UCSD-AML1 (cell line): Measurements from ENCODE around the gene GIGYF2.
"Not testable (repeated sequence)": the region's sequence is repeated elsewhere in the genome, so short reads cannot be mapped to it uniquely, and the experiment has no call there.

ENCODE experiments used
- DNase-seq: peaks from one replicate; lab custom pipeline; 2025; ENCODE audit not compliant: unreplicated experiment; lab: John Stamatoyannopoulos, UW

Gene GIGYF2

DNA sequence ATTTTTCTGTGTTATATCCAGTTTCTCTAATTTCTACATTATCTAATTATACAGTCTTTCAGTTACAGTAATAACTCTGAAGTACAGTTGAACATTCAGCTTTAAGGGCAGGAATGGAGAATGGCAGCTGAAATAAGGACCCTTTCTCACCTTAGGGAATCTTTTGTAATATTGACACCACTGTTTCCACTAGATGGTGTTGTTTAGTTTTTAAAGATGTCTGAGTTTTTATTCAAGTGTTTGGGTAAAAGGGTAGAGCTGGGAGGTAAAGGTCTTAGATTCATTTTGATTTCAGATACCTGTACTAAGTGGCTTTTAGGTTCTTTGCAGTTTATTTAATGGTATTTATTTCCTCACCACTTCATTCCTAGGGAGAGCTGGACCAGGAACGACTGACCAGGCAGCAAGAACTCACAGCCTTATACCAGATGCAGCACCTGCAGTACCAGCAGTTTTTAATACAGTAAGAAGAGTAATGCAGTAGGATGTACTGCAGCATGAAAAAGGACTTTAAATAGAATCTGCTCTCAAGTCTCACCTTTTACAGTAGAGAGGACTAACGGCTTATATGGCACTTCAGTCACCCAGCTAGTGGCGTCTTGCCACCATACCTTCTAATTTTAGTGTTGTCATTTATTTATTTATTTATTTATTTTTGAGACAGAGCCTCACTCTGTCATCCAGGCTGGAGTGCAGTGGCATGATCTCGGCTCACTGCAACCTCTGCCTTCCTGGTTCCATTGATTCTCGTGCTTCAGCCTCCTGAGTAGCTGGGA lies 112.4 kb downstream of the GIGYF2 start:
- DNase-seq: no peak

DNA sequence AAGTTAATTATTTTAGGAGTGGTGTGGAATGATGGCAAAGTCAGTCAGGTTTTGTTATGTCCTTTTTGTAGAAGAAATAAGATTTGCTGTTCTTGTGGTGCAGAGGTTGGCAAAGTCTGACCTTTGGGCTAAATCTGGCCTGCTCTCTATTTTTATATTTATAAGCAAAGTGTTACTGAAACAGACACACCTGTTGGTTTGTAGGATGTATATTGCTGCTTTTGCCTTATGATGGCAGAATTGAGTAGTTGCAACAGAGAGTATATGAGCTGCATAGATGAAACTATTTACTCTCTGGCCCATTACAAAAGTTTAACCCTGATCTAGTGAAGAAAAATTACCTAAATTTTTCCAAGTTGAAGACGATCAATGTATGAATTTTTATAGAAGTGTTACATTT lies 113.3 kb downstream of the GIGYF2 start:
- no peak for DNase-seq

DNA sequence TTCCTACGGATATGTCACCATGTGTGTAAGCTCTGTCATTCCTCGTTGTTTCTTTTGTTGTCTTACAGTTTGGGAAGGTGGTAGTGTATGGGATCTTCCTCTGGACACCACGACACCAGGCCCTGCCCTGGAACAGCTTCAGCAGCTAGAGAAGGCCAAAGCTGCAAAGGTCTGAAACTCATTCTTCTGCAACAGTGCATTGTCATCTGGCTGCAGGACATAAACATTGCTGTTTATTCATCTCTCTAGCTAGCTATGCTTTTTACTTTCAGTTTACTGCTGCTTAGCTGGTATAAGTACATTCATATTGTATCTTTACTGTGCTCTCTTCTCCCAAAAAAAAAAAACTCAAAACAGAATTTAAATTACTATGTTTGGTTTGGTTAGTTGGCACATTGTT lies 118.4 kb downstream of the GIGYF2 start:
- DNase-seq: no peak

DNA sequence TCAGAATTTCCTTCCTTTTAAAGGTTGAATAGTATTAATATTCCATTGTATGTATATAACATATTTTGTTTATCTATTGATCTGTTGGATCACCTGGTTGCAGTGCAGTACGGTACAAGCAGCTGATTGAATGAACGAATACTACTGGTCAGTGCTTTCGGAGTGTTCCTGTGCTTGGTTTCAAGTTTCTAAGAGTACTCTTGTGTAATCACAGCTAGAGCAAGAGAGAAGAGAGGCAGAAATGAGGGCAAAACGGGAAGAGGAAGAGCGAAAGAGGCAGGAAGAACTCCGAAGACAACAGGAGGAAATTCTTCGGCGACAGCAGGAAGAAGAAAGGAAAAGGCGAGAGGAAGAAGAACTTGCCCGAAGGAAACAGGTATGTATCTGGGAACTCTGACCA lies 119.5 kb downstream of the GIGYF2 start:
- DNase-seq: no peak

DNA sequence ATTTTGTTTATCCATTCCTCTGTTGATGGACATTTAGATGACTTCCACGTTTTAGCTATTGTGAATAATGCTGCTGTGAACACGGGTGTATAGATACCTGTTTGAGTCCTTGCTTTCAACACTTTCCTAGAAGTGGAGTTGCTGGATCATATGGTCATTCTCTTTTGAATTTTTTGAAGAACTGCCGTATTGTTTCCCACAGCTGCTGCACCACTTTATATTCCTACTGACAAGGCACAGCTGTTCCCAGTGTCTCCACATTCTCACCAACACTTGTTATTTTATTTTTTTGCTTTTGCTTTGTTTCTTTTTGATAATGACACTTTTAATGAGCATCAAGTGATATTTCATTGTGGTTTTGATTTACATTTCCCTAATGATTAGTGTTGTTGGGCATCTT lies 120.6 kb downstream of the GIGYF2 start:
- no peak for DNase-seq

DNA sequence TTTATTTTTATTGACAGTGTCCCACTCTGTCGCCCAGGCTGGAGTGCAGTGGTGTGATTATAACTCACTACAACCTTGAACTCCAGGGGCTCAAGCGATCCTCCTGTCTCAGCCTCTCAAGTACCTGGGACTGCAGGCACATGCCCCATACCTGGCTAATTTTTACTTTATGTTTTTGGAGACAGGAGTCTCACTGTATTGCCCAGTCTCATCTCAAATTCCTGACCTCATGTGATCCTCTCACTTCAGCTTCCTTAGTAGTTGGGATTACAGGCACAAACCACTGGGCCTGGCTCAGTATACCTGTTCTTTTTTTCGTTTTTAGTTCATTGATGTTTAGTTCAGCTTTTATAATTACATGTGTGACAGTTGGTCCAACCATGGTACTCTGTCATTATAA lies 132.9 kb downstream of the GIGYF2 start:
- DNase-seq: no peak

DNA sequence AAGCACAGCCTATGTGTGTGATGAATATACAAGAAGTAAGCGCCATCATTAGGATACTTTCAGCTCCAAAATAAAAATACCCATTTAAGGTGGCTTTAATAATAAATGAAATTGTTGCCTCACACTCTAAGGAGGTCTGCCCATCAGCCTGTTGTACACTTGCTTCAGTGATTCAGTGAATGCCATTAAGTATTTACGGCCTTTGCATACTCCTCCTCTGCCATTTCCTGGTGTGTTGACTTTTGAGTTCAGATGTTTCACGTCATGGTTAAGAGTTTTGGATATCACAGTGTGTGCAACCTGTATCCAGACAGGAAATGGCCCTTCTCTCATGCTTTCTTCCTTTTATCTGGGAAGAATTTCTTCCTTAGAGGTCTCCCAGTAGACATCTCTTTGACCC lies 134.4 kb downstream of the GIGYF2 start:
- no peak for DNase-seq

DNA sequence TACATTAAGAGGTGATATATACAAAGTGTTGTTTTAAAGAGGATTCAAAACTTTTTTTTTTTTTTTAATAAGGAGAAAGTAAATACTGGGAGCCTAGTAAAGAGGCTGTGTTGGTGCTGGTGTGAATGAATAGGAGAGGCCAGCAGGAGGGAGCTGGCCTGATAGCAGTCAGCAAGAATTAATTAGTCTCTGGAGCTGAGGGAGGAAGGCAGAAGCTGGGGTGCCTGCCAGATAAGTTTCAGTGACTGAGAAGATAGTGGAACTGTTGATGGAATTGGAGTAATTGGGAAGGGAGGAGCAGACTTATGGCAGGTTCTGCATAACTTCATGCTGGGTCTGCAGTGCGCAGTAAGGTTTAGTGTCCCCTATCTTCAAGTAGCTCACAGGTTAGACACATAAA lies 136.7 kb downstream of the GIGYF2 start:
- no peak for DNase-seq

DNA sequence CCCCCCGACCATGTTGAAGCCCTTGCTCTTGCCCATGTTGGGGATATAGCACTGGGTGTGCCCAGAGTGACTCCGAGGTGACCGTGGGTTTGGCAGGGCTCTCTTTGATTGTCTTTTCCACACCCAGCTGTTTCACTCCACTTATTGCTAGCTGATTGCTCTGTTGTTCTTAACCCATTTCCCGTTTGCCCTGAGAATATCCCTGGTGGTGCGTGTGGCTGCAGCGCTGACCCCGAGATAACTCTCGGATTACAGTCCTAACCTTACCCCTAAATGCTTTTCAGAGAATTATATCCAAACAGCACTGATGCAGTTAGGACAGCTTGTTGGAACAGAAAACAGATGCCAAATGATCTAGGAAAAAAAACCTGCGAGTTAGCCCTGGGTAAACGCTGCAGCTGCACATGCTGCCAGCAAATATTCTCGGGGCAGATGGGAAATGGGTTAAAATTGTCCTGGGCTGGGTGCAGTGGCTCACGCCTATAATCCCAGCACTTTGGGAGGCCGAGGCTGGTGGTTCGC lies 138.6 kb downstream of the GIGYF2 start:
- DNase-seq: no peak

DNA sequence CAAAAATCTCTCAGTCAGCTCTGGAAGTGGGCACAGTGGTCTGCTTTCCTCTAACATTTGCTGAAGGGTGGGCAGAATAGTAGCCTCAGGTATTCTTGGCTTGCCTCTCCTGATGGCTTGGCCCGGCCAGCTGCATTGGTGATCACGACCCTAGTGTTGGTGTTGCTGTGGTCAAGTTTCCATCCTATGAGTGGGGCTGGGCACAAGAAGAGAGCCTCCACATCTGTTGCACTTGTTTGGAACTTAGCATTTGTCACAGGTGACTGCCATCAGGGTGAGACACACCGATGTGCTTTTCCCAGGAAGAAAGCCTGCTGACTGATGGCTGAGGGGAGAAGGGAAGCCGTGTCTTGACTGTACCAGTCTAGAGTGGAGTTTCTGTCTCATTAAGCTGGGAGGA lies 139.8 kb downstream of the GIGYF2 start:
- DNase-seq: no peak

DNA sequence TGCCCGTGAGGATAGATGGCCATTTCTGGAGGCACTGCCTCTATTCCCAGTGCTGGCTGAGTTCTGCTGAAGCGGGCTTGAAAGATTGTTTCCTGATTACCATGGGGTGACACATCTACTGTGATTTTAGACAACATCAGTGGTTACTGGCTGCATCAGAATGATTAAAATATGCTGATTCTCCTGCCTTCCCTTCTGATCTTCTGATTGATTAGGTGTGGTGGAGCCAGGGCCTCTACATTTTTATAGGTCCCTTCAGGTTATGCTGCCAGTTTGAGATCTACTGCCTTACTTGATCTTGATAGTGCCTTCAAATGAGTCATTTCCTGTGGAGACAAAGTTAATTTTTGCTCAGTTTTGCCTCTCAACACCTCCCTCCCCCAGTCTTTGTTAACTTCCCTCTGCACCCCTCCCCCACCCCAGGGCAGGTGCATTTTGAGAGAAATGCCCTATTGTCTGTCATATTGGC lies 141.3 kb downstream of the GIGYF2 start:
- DNase-seq: peak; percentile 27

DNA sequence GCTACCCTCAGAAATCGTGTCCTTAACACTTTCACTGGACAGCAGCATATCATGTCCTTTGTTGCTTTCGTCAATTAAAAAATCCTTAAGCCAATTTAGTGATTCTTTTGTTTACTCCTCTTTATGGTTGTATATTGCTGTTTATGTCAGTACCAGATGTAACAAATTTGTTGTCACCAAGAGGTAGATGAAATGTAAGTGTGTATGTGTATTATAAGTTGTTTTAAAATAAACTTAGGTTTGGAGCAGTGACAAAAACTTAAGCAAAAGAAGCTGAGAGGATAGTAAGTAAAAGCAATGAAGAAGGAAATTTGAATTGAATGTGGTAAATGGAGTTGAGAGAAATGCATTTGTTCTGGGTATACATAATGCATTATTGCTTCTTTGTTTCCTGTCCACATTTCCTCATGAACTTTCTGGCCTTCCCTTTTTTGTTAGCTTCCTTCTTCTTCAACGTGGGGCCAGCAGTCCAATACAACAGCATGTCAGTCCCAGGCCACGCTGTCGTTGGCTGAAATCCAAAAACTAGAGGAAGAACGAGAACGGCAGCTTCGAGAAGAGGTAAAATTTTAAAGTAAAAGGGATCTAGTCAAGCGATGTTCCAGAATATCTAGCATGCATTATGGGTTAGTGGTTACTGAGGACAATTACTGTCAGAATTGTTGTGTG lies 142.4 kb downstream of the GIGYF2 start:
- peak; percentile 50 for DNase-seq

DNA sequence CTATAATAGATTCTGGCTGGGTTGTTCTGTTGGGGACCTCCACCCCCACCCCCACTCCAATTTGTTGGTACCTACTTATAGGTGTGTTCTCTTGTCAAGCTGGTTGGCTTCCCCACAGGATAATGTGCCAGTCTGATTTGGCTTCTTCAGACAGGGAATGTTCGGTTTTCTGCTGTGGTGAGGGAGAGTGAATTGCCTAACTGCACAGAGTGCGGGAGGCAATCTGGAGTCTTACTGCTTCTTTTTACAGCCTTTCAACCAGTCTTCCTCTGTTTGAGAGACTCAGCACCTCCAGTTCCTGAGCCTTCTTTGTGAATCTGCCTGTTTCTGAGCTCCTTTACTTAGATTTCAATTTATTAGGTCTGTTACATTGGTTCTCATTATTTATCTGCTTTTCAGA lies 145.6 kb downstream of the GIGYF2 start:
- DNase-seq: no peak

DNA sequence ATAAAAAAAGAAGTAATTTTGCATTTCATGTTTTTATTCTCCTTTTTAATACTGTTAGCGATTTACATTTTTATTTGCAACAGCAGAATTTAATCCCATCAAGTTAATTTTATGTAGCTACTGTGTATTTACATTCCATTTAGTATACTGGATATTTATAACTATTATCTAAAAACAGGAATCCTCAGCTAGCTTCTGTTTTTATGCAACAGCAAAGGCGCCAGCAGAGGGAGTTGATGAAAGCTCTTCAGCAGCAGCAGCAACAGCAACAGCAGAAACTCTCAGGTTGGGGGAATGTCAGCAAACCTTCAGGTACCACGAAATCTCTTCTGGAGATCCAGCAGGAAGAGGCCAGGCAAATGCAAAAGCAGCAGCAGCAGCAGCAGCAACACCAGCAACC lies 146.7 kb downstream of the GIGYF2 start:
- no peak for DNase-seq

DNA sequence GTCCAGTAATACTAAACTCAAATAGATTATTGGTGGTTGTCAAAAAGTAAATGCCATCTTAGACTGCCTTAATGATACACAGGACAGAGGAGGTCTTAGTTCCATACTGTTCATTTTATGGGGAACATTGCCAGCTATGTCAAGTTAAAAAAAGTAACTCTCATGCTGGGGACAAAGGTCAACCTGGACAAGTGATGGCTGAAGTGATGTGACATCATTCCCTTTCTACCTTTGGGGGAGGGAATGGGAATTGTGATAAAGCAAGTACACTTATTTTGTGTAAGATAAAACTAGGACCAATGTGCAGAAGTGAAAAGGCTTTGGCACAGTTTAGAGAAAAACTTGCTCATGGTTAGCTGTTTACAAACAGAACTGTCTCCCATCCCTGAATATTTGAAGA lies 148.9 kb downstream of the GIGYF2 start:
- DNase-seq: no peak

DNA sequence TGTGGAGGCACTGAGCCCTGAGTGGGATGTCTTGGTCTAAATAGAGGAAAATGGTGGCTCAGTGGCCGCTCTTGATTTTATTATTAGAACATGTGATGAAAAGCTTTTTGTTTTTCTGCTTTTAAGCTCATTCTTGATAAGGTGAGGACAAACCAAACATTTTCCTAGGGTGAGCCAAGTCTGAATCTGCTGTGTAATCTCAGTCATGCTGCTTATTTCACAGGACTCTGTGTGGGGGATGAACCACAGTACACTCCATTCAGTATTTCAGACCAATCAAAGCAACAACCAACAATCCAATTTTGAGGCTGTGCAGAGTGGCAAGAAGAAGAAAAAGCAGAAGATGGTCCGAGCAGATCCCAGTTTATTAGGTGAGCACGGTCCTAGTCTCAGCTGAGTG lies 152.9 kb downstream of the GIGYF2 start:
- no peak for DNase-seq

DNA sequence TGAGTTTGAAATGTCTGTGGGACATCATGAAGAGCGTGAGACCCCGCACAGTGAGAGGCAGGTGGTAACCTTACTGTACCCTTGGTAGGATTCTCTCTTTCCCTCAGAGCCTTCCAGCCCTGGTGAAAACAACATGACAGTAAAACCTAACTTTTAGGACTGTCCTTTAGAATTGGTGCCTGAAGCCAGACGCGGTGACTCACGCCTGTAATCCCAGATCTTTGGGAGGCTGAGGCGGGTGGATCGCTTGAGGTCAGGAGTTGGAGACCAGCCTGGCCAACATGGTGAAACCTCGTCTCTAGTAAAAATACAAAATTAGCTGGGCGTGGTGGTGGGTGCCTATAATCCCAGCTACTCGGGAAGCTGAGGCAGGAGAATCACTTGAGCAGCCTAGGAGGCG lies 154.9 kb downstream of the GIGYF2 start:
- not testable (repeated sequence) for DNase-seq

DNA sequence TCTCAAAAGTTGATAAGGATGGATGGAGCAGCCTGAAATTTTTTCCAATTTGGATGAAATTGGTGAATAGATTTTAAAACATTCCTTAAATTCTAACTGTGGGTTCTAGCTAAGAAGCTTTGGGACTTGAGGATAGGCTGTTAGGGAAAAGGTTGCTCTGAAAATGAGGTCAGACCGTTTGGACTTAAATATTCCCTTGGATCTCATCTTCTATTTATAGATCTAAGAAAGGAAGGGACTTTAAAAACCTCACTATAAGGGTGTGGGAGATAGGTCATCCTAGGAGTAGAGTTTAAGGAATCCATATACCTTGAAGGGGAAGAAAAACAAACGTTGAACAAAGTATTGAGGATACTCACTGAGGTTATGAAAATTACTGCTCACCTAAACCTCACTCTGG lies 155.5 kb downstream of the GIGYF2 start:
- DNase-seq: no peak

DNA sequence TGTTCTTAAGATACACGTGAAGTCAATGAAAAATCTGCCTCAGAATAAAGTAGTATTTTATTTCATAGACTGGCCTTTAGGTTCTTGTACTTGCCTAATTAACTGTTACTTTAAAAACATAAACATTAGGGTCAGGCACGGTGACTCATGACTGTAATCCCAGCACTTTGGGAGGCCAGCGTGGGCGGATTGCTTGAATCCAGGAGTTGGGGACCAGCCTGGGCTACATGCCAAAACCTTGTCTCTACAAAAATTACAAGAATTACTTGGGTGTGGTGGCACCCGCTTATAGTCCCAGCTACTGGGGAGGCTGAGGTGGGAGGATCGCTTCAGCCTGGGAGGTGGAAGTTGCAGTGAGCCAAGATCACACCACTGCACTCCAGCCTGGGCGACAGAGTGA lies 157.0 kb downstream of the GIGYF2 start:
- DNase-seq: no peak

DNA sequence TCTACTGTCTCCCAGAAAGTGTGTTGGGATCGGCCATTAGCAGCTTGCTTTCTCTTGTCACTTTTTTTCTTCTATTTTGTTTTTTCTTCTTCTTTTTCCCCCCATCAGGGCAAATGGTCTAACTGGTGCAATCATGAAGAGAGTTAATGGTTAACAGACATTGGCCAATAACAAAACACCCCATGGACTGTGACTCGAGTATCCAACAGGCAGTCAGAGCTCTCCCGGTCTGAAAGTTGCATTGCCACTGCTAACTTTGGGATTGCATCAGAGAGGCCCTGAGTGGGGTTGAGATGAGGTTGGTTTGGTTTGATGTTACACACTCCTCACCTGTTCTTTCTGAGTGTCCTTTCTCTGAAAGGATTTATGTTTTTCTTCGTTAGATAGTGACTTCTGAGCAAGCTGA lies 160.0 kb downstream of the GIGYF2 start:
- no peak for DNase-seq

DNA sequence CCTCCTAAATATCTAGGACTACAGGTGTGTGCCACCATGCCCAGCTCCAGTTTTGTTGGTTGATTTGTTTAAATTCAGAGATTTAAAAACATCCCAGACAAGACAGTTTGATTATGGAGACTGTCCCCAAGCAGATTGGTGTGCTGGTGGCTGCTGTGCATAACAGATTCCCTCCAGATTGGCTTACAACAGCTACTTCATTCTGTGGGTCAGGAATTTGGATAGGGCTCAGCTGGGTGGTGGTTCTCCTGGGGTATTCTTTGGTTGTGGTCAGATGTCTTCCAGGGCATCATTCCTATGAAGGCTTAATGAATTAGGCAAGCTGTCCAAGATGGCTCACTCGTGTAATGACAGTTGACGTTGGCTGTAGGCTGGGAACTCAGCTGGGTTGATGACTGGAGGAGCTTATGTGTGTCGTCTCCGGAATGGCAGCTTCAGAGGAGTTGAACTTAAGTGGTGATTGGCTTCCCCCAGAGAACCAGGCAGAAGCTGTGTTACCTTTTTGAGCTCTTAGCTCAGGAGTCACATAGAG lies 162.3 kb downstream of the GIGYF2 start:
- DNase-seq: no peak

DNA sequence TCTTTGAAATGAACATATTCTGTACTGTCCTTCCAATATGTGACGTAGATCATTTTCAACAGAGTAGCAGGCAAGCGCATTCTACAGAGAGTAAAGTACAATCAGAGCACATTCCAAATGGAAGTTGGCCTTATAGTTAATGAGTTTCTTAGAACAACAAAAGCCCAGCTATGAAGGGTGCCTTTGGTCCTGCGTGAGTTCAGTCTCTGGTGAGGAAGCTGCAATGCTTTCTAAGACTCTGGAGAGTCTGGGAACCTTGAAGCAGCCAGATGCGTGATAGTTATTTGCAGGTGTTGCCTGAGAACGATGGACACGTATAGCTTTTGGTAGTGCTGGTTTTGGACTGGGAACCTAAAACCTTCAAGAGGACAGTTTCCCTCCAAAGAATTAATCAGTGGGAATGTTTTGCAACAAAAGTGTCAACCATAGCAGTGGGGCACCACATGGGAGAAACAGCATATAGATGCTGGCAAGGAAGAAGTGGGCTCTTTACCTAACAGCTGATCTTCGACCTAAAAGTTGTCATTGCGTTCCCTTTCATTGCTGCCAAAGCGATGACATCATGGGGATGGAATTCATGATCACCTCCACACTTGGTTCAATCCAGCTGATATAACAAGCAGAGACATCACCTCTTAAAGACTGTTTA lies 163.6 kb downstream of the GIGYF2 start:
- no peak for DNase-seq
